ENCODE data around the gene KRT76.

KRT76 gene

DNA sequence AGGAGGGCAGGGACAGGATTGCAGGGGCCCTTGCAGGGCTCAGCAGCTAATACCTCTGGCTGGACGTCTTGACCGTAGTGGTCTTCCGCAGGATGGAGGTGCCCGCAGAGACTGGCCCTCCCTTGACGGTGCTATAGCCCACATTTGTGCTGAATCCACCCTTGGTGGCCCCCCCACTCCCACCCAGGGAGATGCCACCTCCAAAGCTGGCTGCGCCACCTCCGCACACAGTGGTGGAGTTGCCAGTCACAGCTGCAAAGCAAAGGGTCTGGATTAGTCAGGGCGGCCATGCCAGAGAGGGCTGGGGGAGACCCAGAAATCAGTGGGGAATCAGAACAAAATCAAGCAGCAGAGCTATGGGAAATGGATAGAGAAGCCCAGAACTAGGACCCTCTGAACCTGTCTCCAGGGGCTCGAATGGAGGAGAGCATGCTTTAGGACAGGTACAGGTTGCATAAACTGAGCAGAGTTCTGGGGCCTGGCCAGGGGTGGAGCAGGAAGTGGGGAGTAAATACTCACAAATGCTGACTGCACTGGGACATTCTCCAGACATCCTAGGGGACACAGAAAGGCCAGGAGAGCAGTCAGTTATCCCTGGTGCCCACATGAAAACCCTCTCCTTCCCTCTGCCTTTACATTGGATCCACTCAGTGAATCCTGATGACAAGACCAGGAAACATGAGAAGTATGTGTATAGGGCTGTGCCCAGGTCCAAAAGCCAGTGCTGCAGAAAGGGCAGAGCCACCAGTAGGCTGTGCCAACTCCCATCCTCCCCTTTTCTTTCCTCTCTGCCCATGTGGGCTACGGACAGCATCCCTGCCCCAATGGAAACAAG is 44.9 kb upstream of the KRT76 start:
- TF ChIP-seq ZBTB7A (IDR thresholded peaks at IDR 0.05; ENCODE audit: low read depth) (no peak), TEAD4 (IDR thresholded peaks at IDR 0.05) (no peak), EP300 (IDR thresholded peaks at IDR 0.05; ENCODE audit: borderline replicate concordance) (no peak), TAF1 (IDR thresholded peaks at IDR 0.05; ENCODE audit: low read depth) (no peak), YY1 (IDR thresholded peaks at IDR 0.05; ENCODE audit: low read depth) (no peak), CREB1 (IDR thresholded peaks at IDR 0.05; ENCODE audit: low read depth) (no peak)
- TF ChIP-seq, protein P1, sequence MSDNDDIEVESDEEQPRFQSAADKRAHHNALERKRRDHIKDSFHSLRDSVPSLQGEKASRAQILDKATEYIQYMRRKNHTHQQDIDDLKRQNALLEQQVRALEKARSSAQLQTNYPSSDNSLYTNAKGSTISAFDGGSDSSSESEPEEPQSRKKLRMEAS (IDR thresholded peaks at IDR 0.05) = no peak

DNA sequence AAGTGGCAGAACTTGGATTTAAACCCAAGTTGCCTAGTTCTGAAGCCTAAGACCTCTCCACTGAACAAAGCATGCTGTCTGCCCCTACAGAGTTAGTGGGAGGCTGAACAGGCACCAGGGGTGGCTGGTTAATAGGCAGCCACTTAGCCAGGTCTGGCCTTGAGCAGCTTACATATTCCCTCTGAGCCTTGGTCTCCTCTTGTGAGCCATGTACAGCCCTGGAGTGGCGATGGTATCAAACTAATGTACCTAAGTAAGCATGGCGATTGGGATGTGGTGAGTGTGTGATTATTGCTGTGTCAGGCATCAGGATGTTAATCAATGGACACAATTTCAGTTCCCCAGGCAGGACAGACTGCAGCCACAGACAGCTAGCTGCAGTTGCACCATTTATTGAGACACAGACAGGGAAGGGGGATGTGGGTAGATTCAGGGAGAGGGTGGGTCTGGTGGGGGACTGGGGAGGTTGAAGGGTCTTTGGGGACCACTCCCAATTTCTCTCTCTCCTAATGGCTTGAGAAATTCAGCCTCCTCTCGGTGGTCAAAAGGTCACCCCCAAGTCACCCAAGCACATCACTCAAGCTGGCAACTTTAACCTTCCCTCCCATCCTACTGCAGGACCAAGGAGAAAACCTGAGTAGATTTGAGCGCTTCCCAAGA is 44.1 kb upstream of the KRT76 start:
- TF ChIP-seq CREB1 (IDR thresholded peaks at IDR 0.05; ENCODE audit: low read depth) (no peak), CEBPB (IDR thresholded peaks at IDR 0.05) (no peak), YY1 (IDR thresholded peaks at IDR 0.05; ENCODE audit: low read depth) (no peak), ZBTB7A (IDR thresholded peaks at IDR 0.05; ENCODE audit: low read depth) (no peak)
- TF ChIP-seq, protein P1 (IDR thresholded peaks at IDR 0.05) = no peak
- TF ChIP-seq, protein P2, sequence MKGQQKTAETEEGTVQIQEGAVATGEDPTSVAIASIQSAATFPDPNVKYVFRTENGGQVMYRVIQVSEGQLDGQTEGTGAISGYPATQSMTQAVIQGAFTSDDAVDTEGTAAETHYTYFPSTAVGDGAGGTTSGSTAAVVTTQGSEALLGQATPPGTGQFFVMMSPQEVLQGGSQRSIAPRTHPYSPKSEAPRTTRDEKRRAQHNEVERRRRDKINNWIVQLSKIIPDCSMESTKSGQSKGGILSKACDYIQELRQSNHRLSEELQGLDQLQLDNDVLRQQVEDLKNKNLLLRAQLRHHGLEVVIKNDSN (IDR thresholded peaks at IDR 0.05) = no peak

DNA sequence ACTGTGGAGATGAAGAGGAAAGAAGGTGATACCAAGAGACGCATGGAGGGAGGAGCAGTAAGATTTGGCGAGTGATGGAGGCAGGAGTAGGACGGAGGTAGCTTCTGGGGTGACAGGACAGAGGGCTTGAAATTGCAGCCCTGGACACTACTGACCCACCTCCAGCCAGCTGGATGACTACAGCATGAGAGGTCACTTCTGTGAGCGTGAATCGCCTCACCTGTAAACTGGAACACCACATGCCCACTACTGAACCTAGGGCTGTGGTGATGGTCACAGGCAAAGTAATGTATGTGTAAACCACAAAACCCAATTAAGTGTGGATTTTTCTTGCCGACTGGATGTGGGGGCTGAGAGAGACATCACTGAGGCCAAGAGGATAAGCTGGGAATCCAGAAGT is 43.4 kb upstream of the KRT76 start:
- TF ChIP-seq TAF1 (IDR thresholded peaks at IDR 0.05; ENCODE audit: low read depth) = no peak
- TF ChIP-seq, protein P2 (IDR thresholded peaks at IDR 0.05) = no peak
- no peak for TF ChIP-seq FOXM1 (IDR thresholded peaks at IDR 0.05; ENCODE audit: borderline replicate concordance, low read depth)

DNA sequence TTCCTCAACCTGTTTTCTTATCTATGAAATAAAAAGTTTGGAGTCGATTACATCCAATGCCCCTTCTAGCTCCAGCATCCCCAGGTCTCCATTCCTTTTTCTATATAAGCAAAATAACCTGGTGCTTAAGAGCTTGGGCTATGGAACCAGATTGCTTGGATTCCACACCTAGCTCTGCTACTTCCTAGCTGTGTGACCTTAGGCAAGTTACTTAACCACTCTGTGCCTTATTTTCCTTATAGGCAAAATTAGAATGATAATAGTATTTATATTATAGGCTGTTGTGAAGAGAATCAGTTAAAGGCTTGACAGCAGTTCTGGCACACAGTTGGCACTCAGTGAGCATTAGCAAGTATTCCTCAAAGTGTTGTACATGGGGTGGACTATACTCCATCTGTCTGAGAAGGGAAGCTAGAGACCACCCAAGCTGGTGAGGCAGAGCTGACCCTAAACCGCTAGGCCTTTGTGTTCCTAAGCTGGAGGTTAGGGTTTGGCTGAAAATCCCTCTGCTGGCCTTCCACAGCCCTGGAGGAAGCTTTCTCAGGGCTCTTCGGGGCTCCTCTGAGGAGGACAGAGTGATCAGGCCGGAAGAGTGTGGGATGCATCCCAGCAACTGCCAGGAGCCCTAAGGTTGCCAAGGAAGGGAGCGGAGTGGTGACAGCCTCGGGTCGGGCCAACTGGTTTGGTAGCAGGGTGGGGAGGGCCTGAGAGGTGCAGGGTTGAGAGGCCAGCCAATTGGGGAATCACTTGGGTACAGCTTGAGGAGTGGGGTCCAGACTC is 42.8 kb upstream of the KRT76 start:
- TF ChIP-seq, protein P2 (IDR thresholded peaks at IDR 0.05) = no peak
- TF ChIP-seq EGR1 (IDR thresholded peaks at IDR 0.05) = no peak
- no peak for TF ChIP-seq EP300 (IDR thresholded peaks at IDR 0.05; ENCODE audit: borderline replicate concordance)
- TF ChIP-seq NFIC (IDR thresholded peaks at IDR 0.05) = no peak
- no peak for TF ChIP-seq TEAD4 (IDR thresholded peaks at IDR 0.05)
- no peak for TF ChIP-seq YY1 (IDR thresholded peaks at IDR 0.05; ENCODE audit: low read depth)
- TF ChIP-seq CREB1 (IDR thresholded peaks at IDR 0.05; ENCODE audit: low read depth) = no peak
- TF ChIP-seq ZBTB7A (IDR thresholded peaks at IDR 0.05; ENCODE audit: low read depth) = no peak
- no peak for TF ChIP-seq RAD21 (IDR thresholded peaks at IDR 0.05; ENCODE audit: low read depth)
- TF ChIP-seq CEBPB (IDR thresholded peaks at IDR 0.05) = no peak
- no peak for TF ChIP-seq TAF1 (IDR thresholded peaks at IDR 0.05; ENCODE audit: low read depth)
- TF ChIP-seq, protein P3, sequence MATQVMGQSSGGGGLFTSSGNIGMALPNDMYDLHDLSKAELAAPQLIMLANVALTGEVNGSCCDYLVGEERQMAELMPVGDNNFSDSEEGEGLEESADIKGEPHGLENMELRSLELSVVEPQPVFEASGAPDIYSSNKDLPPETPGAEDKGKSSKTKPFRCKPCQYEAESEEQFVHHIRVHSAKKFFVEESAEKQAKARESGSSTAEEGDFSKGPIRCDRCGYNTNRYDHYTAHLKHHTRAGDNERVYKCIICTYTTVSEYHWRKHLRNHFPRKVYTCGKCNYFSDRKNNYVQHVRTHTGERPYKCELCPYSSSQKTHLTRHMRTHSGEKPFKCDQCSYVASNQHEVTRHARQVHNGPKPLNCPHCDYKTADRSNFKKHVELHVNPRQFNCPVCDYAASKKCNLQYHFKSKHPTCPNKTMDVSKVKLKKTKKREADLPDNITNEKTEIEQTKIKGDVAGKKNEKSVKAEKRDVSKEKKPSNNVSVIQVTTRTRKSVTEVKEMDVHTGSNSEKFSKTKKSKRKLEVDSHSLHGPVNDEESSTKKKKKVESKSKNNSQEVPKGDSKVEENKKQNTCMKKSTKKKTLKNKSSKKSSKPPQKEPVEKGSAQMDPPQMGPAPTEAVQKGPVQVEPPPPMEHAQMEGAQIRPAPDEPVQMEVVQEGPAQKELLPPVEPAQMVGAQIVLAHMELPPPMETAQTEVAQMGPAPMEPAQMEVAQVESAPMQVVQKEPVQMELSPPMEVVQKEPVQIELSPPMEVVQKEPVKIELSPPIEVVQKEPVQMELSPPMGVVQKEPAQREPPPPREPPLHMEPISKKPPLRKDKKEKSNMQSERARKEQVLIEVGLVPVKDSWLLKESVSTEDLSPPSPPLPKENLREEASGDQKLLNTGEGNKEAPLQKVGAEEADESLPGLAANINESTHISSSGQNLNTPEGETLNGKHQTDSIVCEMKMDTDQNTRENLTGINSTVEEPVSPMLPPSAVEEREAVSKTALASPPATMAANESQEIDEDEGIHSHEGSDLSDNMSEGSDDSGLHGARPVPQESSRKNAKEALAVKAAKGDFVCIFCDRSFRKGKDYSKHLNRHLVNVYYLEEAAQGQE (IDR thresholded peaks at IDR 0.05; ENCODE audit: low read depth) = no peak

DNA sequence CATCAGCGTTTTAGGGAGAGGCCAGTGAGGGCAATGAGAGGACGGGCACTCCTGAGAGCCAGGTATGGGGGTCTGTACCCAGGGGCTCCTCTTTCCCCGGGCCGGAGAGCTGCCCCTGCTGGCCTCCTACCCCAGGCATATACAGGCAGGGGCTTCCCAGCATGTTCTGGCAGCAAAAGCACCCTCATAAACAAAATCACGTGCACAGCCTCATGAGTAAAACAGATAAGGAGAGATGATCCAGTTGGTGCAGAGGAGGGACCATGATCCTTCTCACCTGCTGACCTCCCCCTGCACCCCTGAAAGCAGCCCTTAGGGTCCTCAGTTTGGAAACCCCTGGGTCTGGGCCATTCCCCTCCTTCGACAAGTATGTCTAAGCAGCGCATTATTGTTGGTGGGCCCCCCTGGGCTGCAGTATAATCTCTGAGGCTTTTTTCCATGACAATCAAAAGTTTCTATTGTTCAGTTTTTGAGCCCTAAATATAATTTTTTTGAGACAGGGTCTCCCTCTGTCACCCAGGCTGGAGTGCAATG is 41.8 kb upstream of the KRT76 start:
- TF ChIP-seq YY1 (IDR thresholded peaks at IDR 0.05; ENCODE audit: low read depth) = no peak

DNA sequence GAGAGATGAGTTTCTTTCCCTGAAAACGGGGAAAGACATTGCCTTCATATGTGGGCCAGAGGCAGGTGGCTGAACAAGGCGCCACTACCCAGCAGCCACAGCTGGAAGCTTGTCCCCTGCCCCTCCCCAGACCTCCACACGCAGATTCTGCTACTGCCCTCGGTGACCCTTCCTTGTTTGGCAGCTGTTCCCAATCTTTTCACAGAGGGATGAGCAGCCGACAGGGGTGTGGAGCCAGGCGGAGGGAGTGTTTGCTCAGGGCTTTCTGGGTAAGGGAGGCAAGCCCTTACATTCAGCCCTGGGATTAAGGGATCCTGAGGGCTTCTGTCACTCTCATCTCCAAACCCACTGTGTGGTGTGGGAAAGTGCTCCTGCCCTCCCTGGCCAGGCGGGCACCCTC is 41.2 kb upstream of the KRT76 start:
- TF ChIP-seq FOXM1 (IDR thresholded peaks at IDR 0.05; ENCODE audit: borderline replicate concordance, low read depth) (no peak), CREB1 (IDR thresholded peaks at IDR 0.05; ENCODE audit: low read depth) (no peak), RAD21 (IDR thresholded peaks at IDR 0.05; ENCODE audit: low read depth) (no peak), EP300 (IDR thresholded peaks at IDR 0.05; ENCODE audit: borderline replicate concordance) (no peak), EGR1 (IDR thresholded peaks at IDR 0.05) (no peak), TEAD4 (IDR thresholded peaks at IDR 0.05) (no peak), YY1 (IDR thresholded peaks at IDR 0.05; ENCODE audit: low read depth) (no peak), NFIC (IDR thresholded peaks at IDR 0.05) (no peak), ZBTB7A (IDR thresholded peaks at IDR 0.05; ENCODE audit: low read depth) (no peak), TCF12 (IDR thresholded peaks at IDR 0.05; ENCODE audit: low read depth) (no peak), CEBPB (IDR thresholded peaks at IDR 0.05) (no peak), TAF1 (IDR thresholded peaks at IDR 0.05; ENCODE audit: low read depth) (no peak)
- TF ChIP-seq, protein P1 (IDR thresholded peaks at IDR 0.05) = no peak
- TF ChIP-seq, protein P3 (IDR thresholded peaks at IDR 0.05; ENCODE audit: low read depth) = no peak
- TF ChIP-seq, protein P2 (IDR thresholded peaks at IDR 0.05) = no peak
